Choroid plexus epithelial cell (primary cell): ENCODE measurements around the gene N4BP2.

Experiments
- DNase-seq: peaks from one replicate; pipeline ENCODE4 v3.0.0-alpha.2; 2010; ENCODE audit warnings: low read depth
- H3K4me3 ChIP-seq: 2 replicates; pipeline ENCODE4 v1.5.1; 2011; ENCODE audit warnings: low read depth, mild to moderate bottlenecking, control low read depth, low read length, moderate library complexity
- CTCF ChIP-seq: conservative IDR thresholded peaks from 2 replicates; pipeline ENCODE4 v1.5.1; 2011; ENCODE audit warnings: low read depth, mild to moderate bottlenecking, control low read depth, inconsistent platforms, low read length, moderate library complexity

N4BP2 gene

DNA sequence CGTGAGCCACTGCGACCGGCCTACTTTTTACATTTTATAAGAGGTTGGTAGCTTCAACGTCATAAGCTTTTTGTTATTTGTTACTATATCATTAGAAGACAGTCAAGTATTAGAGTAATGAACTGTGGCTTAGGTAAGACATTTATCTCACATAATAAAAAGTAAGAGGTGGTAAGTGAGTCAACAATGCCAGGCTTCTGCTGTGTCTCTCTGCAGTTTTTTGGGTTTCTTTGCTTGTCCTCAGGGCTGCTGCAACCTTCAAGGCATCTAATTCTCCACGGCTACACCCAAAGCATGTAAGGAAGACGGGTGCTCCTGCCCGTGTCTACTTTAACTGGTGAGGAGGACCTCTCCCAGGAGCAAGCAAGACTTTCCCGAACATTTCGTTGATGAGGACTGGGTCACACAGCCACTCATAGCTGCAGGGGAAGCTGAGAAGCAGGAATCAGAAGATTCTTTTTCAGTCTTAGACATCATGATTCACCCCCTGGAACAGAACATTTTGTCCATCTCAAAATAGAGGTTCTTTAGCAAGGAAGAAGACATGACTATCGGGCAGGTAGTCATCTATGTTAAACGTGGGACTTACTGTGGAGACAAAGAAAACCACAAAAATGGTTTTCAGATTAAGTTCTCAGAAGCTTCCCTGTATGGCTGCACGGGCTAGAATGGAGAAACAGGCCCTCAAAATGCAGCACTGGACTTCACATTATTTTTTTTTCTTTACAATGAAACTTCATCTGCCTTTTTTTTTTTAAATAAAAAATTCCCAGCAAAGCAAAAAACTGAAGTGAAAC lies 127.2 kb downstream of the N4BP2 start:
- DNase-seq, result peak; percentile 44
- no peak overlapping the region for H3K4me3 ChIP-seq
- no peak for TF ChIP-seq CTCF

DNA sequence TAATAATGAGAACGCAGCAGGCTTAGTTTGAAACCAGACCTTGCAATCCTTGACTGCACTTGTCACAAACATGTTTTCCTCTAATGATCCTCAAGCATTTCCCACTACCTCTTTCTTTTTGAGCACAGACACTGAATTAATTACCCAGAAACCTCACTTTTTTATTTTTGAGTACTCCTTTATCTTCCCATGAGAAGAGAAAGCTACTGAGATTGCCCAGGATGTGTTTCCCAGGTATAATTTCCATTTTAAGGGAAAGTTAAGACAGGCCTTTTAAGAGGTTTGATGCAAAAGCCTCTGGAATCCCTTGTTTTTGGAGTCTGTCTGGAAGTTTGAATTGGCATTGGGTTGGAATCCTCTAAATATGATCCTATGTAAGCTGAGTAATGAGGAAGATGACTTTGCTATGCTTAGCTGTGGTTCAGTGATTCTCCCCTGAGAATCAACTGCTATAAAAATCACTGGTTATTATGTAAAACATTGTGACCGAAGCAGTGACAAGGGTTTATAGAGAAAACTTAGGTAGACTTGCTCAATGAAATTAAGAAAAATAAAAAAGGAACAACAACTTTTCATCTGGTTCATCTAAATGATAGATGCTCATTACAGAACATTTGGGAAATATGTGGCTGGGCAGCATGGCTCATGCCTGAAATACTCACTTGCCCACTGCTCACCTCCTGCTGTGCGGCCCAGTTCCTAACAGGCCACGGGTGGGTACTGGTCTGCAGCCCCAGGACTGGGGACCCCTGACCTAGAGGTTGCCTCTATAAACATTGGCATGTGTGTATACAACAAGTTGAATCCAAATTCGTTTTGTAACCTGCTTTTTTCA lies 129.4 kb downstream of the N4BP2 start:
- H3K4me3 ChIP-seq, result no peak overlapping the region
- no peak for DNase-seq
- TF ChIP-seq CTCF, result no peak

GRCh38 chr4:40186665-40187014 lies 130.0 kb downstream of the N4BP2 start:
- H3K4me3 ChIP-seq, result no peak overlapping the region
- TF ChIP-seq CTCF, result no peak
- no peak for DNase-seq

DNA sequence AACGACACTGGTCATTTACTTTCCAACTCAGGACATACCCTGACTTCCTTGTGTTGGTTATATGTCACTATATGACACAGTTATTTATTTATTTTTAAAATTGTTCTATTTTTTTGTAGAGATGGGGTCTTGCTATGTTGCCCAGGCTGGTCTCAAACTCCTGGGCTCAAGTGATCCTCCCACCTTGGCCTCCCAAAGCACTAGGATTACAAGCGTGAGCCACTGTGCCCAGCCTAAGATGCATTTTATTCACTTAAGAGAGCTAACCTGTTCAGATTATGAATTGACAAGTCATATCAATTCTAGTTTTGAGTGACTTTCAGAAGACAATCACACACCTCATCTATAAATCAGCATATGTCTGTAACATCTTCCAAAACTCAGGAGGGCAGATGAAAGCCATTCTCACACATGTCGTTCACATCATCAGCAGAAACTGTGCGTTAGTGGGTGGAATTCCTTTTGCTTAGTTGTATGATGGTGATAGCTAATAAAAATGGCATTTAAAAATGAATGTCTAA lies 130.8 kb downstream of the N4BP2 start:
- no peak for DNase-seq
- no peak overlapping the region for H3K4me3 ChIP-seq
- TF ChIP-seq CTCF, result no peak

GRCh38 chr4:40190019-40190418 lies 133.4 kb downstream of the N4BP2 start:
- no peak for DNase-seq
- H3K4me3 ChIP-seq, result no peak overlapping the region
- TF ChIP-seq CTCF, result no peak

DNA sequence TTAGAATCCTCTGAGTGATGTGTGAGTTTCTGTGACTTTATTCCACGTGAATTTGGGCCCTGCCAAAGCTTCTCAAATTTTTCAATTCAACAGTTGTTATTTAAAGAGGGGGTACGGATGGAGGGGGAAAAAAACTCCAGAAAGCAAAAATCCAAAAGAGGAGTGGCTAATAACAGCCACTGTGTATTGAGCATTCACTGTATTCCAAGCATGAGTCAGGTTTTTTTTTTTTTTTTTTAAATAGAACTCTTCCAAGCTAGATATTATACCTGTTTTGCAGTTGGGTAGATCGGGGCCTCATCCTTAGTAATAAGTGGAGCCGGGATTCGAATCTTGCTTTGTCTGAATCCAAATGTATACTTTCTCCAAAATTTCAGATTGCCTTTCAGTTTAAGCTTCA lies 133.8 kb downstream of the N4BP2 start:
- DNase-seq, result no peak
- no peak overlapping the region for H3K4me3 ChIP-seq
- TF ChIP-seq CTCF, result no peak
